Peyer's patch (tissue), 4 donors: ENCODE results near the gene ABCB8.

Experiments used
- POLR2A ChIP-seq, 2 donors: fragments of 450-650 bp; IDR thresholded peaks; one replicate each; pipeline ENCODE4 v1.5.1; 2017; ENCODE audit warnings: antibody characterized with exemption in 2 of 2, mild to moderate bottlenecking in 2 of 2, moderate library complexity in 2 of 2
- TF ChIP-seq, protein P1 (sequence below), 6 experiments: fragments of 450-650 bp in 4 of 6; fragments of 200-600 bp in 2 of 6; sonication (generic) in 1 of 6; IDR thresholded peaks; one replicate each; pipeline ENCODE4 v1.5.1; 2017 to 2019; ENCODE audit warnings: antibody characterized with exemption in 6 of 6, mild to moderate bottlenecking in 3 of 6, moderate library complexity in 1 of 6

DNA sequence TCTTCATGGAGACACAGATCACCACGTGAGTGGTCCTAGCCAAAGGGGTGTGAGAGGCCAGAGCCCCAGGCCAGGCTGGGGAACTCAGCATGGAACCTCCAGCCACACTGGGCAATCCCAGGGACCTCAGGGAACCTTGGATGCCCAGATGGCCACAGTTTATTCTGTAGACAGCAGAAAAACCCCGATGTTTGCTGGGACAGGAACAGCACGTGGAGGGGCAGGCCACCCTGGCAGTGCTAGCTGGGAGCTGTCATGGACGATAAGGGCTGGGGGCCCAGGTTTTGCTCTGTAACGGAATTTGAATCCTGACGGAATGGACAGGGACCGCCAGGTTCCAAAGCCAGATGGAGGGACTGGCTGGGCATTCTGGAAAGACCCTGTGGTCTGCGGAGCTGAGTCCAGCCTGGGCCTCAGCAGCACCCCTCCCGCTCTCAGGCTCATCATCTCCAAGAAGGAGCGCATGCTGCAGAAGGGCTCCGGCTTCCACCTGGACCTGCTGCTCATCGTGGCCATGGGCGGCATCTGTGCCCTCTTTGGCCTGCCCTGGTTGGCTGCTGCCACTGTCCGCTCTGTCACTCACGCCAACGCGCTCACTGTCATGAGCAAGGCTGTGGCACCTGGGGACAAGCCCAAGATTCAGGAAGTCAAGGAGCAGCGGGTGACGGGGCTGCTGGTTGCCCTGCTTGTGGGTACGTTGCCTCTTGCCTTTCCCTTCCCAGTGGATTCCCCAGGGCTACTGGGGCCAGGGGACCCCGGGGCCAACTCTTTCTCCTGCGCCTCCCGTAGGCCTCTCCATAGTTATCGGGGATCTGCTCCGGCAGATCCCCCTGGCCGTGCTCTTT, 46.8 kb downstream of the ABCB8 start:
- no peak for TF ChIP-seq POLR2A (IDR thresholded peaks at IDR 0.05)
- TF ChIP-seq, protein P1, sequence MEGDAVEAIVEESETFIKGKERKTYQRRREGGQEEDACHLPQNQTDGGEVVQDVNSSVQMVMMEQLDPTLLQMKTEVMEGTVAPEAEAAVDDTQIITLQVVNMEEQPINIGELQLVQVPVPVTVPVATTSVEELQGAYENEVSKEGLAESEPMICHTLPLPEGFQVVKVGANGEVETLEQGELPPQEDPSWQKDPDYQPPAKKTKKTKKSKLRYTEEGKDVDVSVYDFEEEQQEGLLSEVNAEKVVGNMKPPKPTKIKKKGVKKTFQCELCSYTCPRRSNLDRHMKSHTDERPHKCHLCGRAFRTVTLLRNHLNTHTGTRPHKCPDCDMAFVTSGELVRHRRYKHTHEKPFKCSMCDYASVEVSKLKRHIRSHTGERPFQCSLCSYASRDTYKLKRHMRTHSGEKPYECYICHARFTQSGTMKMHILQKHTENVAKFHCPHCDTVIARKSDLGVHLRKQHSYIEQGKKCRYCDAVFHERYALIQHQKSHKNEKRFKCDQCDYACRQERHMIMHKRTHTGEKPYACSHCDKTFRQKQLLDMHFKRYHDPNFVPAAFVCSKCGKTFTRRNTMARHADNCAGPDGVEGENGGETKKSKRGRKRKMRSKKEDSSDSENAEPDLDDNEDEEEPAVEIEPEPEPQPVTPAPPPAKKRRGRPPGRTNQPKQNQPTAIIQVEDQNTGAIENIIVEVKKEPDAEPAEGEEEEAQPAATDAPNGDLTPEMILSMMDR (IDR thresholded peaks at IDR 0.05): no peak
